IMR-90 (cell line): ENCODE results near the gene EDARADD. TPM values are rescaled to one million over a fixed set of nuclear protein-coding genes. Genes with fewer than 3 reads are reported as not detected.

Source experiments
- ATAC-seq: fragments of 200-7000 bp; cut with Tn5 transposase; 2 replicates; pipeline ENCODE4 v1.9.1; 2020; ENCODE audit warnings: low read depth, mild to moderate bottlenecking, moderate library complexity
- BruUV-seq: library from RNA; stranded (reverse); fragments of 400-500 nt; replicated peaks from 2 replicates; lab custom pipeline; 2021; lab: Mats Ljungman, UMichigan
- CTCF ChIA-PET: fragments of 300-600 bp; formaldehyde crosslinking; extraction: SDS; loops from one replicate; lab custom pipeline; 2021; ENCODE audit warnings: antibody characterized with exemption; lab: Yijun Ruan, JAX
- POLR2A ChIA-PET: fragments of 300-600 bp; sonication (Branson Sonifier 250); formaldehyde crosslinking; loops from one replicate; lab custom pipeline; 2022; ENCODE audit warnings: antibody characterized with exemption; ENCODE audit not compliant: unreplicated experiment; lab: Charles Lee
- DNase-seq: peaks from one replicate; pipeline ENCODE4 v3.0.0; 2013
- H2AFZ ChIP-seq: replicated peaks from 2 replicates; pipeline ENCODE3; 2013; ENCODE audit warnings: low read length, mild to moderate bottlenecking; ENCODE audit not compliant: poor library complexity
- H2AK5ac ChIP-seq: 2 replicates; pipeline ENCODE4 v1.6.1; 2013; ENCODE audit warnings: low read depth, low read length, inconsistent platforms
- H2AK9ac ChIP-seq: replicated peaks from 2 replicates; pipeline ENCODE3; 2013; ENCODE audit warnings: mild to moderate bottlenecking, low read depth, low read length, moderate library complexity; ENCODE audit not compliant: poor library complexity
- H2BK120ac ChIP-seq: 2 replicates; pipeline ENCODE4 v1.6.1; 2013; ENCODE audit warnings: low read depth, low read length, inconsistent platforms
- H2BK15ac ChIP-seq: 3 replicates; pipeline ENCODE4 v1.6.1; 2013; ENCODE audit warnings: low read depth, low read length, inconsistent platforms
- H2BK20ac ChIP-seq: 2 replicates; pipeline ENCODE4 v1.6.1; 2013; ENCODE audit warnings: low read depth, mild to moderate bottlenecking, inconsistent platforms, low read length, moderate library complexity
- H2BK5ac ChIP-seq: 2 replicates; pipeline ENCODE4 v1.6.1; 2013; ENCODE audit warnings: mild to moderate bottlenecking, low read depth, low read length, inconsistent platforms; ENCODE audit not compliant: poor library complexity, severe bottlenecking
- H3K14ac ChIP-seq: replicated peaks from 2 replicates; pipeline ENCODE4 v1.6.1; 2013; ENCODE audit warnings: low read depth, low read length, inconsistent platforms
- H3K18ac ChIP-seq: 2 replicates; pipeline ENCODE4 v1.6.1; 2013; ENCODE audit warnings: low read depth, low read length, control low read depth
- H3K23ac ChIP-seq: 2 replicates; pipeline ENCODE4 v1.6.1; 2013; ENCODE audit warnings: low read depth, low read length, inconsistent platforms
- H3K27ac ChIP-seq: 2 replicates; pipeline ENCODE4 v1.5.1; 2013; ENCODE audit warnings: mild to moderate bottlenecking, control low read depth, low read length; ENCODE audit not compliant: insufficient read depth
- H3K27me3 ChIP-seq: 2 replicates; pipeline ENCODE4 v1.6.1; 2013; ENCODE audit warnings: low read length; ENCODE audit not compliant: control insufficient read depth, insufficient read depth
- H3K36me3 ChIP-seq: 2 replicates; pipeline ENCODE4 v1.6.1; 2013; ENCODE audit warnings: low read length, mixed read lengths; ENCODE audit not compliant: control insufficient read depth, insufficient read depth
- H3K4ac ChIP-seq: 2 replicates; pipeline ENCODE4 v1.6.1; 2013; ENCODE audit warnings: low read depth, low read length, inconsistent platforms
- H3K4me1 ChIP-seq: 2 replicates; pipeline ENCODE4 v1.6.1; 2013; ENCODE audit warnings: low read length, mixed read lengths; ENCODE audit not compliant: control insufficient read depth, insufficient read depth
- H3K4me2 ChIP-seq: 2 replicates; pipeline ENCODE4 v1.6.1; 2013; ENCODE audit warnings: low read depth, mild to moderate bottlenecking, control low read depth, low read length, moderate library complexity
- H3K4me3 ChIP-seq: 2 replicates; pipeline ENCODE4 v1.5.1; 2013; ENCODE audit warnings: low read depth, mild to moderate bottlenecking, control low read depth, low read length, moderate library complexity; ENCODE audit not compliant: insufficient read depth
- H3K56ac ChIP-seq: 2 replicates; pipeline ENCODE4 v1.6.1; 2013; ENCODE audit warnings: low read length, inconsistent platforms; ENCODE audit not compliant: insufficient read depth; ENCODE audit errors: extremely low read depth
- H3K79me1 ChIP-seq, 2 experiments: 2 replicates each; pipeline ENCODE4 v1.6.1; 2013; ENCODE audit warnings: low read length in 2 of 2, inconsistent platforms in 1 of 2, low read depth in 1 of 2
- H3K9ac ChIP-seq: 2 replicates; pipeline ENCODE4 v1.6.1; 2013; ENCODE audit warnings: low read depth, low read length, control low read depth
- H3K9me1 ChIP-seq: 2 replicates; pipeline ENCODE4 v1.6.1; 2013; ENCODE audit warnings: low read length, inconsistent platforms; ENCODE audit not compliant: insufficient read depth
- H3K9me3 ChIP-seq: 2 replicates; pipeline ENCODE4 v1.6.1; 2013; ENCODE audit warnings: low read length; ENCODE audit not compliant: control insufficient read depth, insufficient read depth
- H4K20me1 ChIP-seq: 2 replicates; pipeline ENCODE4 v1.6.1; 2013; ENCODE audit warnings: low read length, inconsistent platforms; ENCODE audit not compliant: insufficient read depth
- H4K5ac ChIP-seq: 2 replicates; pipeline ENCODE4 v1.6.1; 2013; ENCODE audit warnings: mild to moderate bottlenecking, low read depth, low read length, control low read depth
- H4K8ac ChIP-seq, 2 experiments: 2 replicates each; pipeline ENCODE4 v1.6.1; 2013; ENCODE audit warnings: low read depth in 2 of 2, low read length in 2 of 2, control low read depth in 1 of 2, inconsistent platforms in 1 of 2
- H4K91ac ChIP-seq: 2 replicates; pipeline ENCODE4 v1.6.1; 2013; ENCODE audit warnings: low read depth, low read length, inconsistent platforms; ENCODE audit not compliant: insufficient read depth
- BHLHE40 ChIP-seq: fragments of 150-350 bp; IDR thresholded peaks from 2 replicates; pipeline ENCODE4 v1.6.1; 2016; ENCODE audit warnings: mild to moderate bottlenecking, low read depth, low read length
- CEBPB ChIP-seq: IDR thresholded peaks from 2 replicates; pipeline ENCODE4 v1.6.1; 2012; ENCODE audit warnings: low read depth, low read length, improper control_type of control experiment
- CHD1 ChIP-seq: IDR thresholded peaks from 2 replicates; pipeline ENCODE4 v1.6.1; 2012; ENCODE audit warnings: low read depth, low read length, improper control_type of control experiment
- ELK1 ChIP-seq: fragments of 150-350 bp; IDR thresholded peaks from 2 replicates; pipeline ENCODE4 v1.6.1; 2016; ENCODE audit warnings: low read depth, mild to moderate bottlenecking, low read length, moderate library complexity, borderline replicate concordance
- FOS ChIP-seq: fragments of 150-350 bp; IDR thresholded peaks from 2 replicates; pipeline ENCODE4 v1.6.1; 2016; ENCODE audit warnings: low read depth, low read length
- MAFK ChIP-seq: IDR thresholded peaks from 2 replicates; pipeline ENCODE4 v1.6.1; 2012; ENCODE audit warnings: low read depth, low read length, improper control_type of control experiment
- MAZ ChIP-seq: IDR thresholded peaks from 2 replicates; pipeline ENCODE4 v1.6.1; 2012; ENCODE audit warnings: low read depth, mild to moderate bottlenecking, low read length, improper control_type of control experiment, moderate library complexity, borderline replicate concordance
- MXI1 ChIP-seq: IDR thresholded peaks from 2 replicates; pipeline ENCODE4 v1.6.1; 2012; ENCODE audit warnings: low read depth, mild to moderate bottlenecking, low read length, moderate library complexity, borderline replicate concordance
- NFE2L2 ChIP-seq: fragments of 150-350 bp; IDR thresholded peaks from 2 replicates; pipeline ENCODE4 v1.6.1; 2016; ENCODE audit warnings: low read depth, mild to moderate bottlenecking, low read length
- POLR2A ChIP-seq: IDR thresholded peaks from 2 replicates; pipeline ENCODE4 v1.6.1; 2012; ENCODE audit warnings: mild to moderate bottlenecking, low read depth, low read length
- RAD21 ChIP-seq: IDR thresholded peaks from 2 replicates; pipeline ENCODE4 v1.6.1; 2012; ENCODE audit warnings: low read length, improper control_type of control experiment
- RCOR1 ChIP-seq: IDR thresholded peaks from 2 replicates; pipeline ENCODE4 v1.6.1; 2012; ENCODE audit warnings: mild to moderate bottlenecking, low read length, improper control_type of control experiment; ENCODE audit not compliant: insufficient replicate concordance
- RFX5 ChIP-seq: IDR thresholded peaks from 2 replicates; pipeline ENCODE4 v1.8.0; 2012; ENCODE audit warnings: low read depth, mild to moderate bottlenecking, low read length, moderate library complexity
- SMC3 ChIP-seq: fragments of 150-350 bp; IDR thresholded peaks from 2 replicates; pipeline ENCODE4 v1.6.1; 2016; ENCODE audit warnings: low read depth, mild to moderate bottlenecking, antibody characterized with exemption, low read length, moderate library complexity
- USF2 ChIP-seq: fragments of 150-350 bp; IDR thresholded peaks from 2 replicates; pipeline ENCODE4 v1.6.1; 2017; ENCODE audit warnings: mild to moderate bottlenecking, antibody characterized with exemption, low read length, low read depth
- WGBS, 2 experiments: methylation state at CpG; one replicate each; pipeline versions ENCODE4 v1.1.5 to v1.1.7; 2013; ENCODE audit warnings: missing lambda C conversion rate in 2 of 2; ENCODE audit not compliant: insufficient read length in 1 of 2; ENCODE audit errors: extremely low coverage in 2 of 2; 5-methylcytosine and 5-hydroxymethylcytosine counted together
- dilution Hi-C: fragments of 300-500 bp; cut with HindIII; formaldehyde crosslinking; loops from one replicate; pipeline ENCODE4 v1.14.3; 2018; ENCODE audit warnings: low sequenced_read_pairs; ENCODE audit not compliant: unreplicated experiment
- in situ Hi-C: fragments of 300-500 bp; cut with MboI; formaldehyde crosslinking; loops from 3 replicates; pipeline ENCODE4 v1.14.3; 2019; ENCODE audit warnings: low sequenced_read_pairs, inconsistent platforms, mixed read lengths
- intact Hi-C: fragments of 100-400 bp; cut with micrococcal nuclease; formaldehyde crosslinking; loops from 2 replicates; pipeline ENCODE4 v1.10.0; 2022
- polyA plus RNA-seq, 3 experiments: library from polyadenylated mRNA; depleted of rRNA; stranded (reverse); fragments of >200 nt; gene quantifications; 2 replicates each; pipeline ENCODE4 v1.2.3, GENCODE V29; 2012; ENCODE audit warnings: low replicate concordance in 1 of 3
- total RNA-seq: library from RNA; depleted of rRNA; stranded (reverse); fragments of >200 nt; gene quantifications from 2 replicates; pipeline ENCODE4 v1.2.3, GENCODE V29; 2012
- TF ChIP-seq, protein P1 (sequence below): conservative IDR thresholded peaks from 2 replicates; pipeline ENCODE4 v1.5.1; 2012; ENCODE audit warnings: mild to moderate bottlenecking, low read depth, low read length, improper control_type of control experiment

EDARADD gene
- total and polyA plus RNA-seq, 2 of the 4 experiments (the other 2 are of a cell fraction): not detected

GRCh38 chr1:236425031-236425663 lies 31.1 kb downstream of the EDARADD start:
- Histone ChIP-seq H4K91ac (no peak overlapping the region), H2AFZ (no peak overlapping the region), H4K20me1 (no peaks in the 10 kb centered on the region), H3K56ac (no peak overlapping the region), H2BK20ac (no peak overlapping the region), H2BK15ac (no peak overlapping the region), H3K27ac (no peak overlapping the region), H3K18ac (no peak overlapping the region), H2AK5ac (no peak overlapping the region), H3K4ac (no peak overlapping the region), H4K8ac (no peak overlapping the region), H2AK9ac (no peak overlapping the region), H3K79me1 (no peaks in the 10 kb centered on the region), H3K27me3 (no peaks in the 10 kb centered on the region), H3K4me1 (no peaks in the 10 kb centered on the region), H3K23ac (no peak overlapping the region), H3K14ac (no peak overlapping the region), H3K36me3 (no peaks in the 10 kb centered on the region), H3K4me3 (no peak overlapping the region), H3K9me3 (peaks cover 4% of the 10 kb centered on the region; the same call in 1 of the 2 replicates), H3K9me1 (no peaks in the 10 kb centered on the region), H2BK5ac (no peak overlapping the region), H3K4me2 (no peak overlapping the region), H4K5ac (no peak overlapping the region), H2BK120ac (no peak overlapping the region), H3K9ac (no peak overlapping the region)
- no TSS peak for BruUV-seq
- ChIA-PET POLR2A (no interaction called here), CTCF (no interaction called here)
- 59% methylated on average over 3 of the region's 14 CpGs; no CpG with 5 or more reads in 1 of the 2 experiments for whole genome bisulfite sequencing, 2 experiments
- dilution Hi-C loops: no loop called here
- intact Hi-C loops: no loop called here
- DNase-seq: no peak
- in situ Hi-C loops: no loop called here
- TF ChIP-seq MAFK (no peak), MXI1 (no peak), BHLHE40 (no peak), MAZ (no peak), CEBPB (no peak), RFX5 (no peak), ELK1 (no peak), FOS (no peak), POLR2A (no peak), USF2 (no peak), CHD1 (no peak), SMC3 (no peak), NFE2L2 (no peak), RCOR1 (no peak), RAD21 (no peak)
- TF ChIP-seq, protein P1, sequence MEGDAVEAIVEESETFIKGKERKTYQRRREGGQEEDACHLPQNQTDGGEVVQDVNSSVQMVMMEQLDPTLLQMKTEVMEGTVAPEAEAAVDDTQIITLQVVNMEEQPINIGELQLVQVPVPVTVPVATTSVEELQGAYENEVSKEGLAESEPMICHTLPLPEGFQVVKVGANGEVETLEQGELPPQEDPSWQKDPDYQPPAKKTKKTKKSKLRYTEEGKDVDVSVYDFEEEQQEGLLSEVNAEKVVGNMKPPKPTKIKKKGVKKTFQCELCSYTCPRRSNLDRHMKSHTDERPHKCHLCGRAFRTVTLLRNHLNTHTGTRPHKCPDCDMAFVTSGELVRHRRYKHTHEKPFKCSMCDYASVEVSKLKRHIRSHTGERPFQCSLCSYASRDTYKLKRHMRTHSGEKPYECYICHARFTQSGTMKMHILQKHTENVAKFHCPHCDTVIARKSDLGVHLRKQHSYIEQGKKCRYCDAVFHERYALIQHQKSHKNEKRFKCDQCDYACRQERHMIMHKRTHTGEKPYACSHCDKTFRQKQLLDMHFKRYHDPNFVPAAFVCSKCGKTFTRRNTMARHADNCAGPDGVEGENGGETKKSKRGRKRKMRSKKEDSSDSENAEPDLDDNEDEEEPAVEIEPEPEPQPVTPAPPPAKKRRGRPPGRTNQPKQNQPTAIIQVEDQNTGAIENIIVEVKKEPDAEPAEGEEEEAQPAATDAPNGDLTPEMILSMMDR: no peak
- no peak for ATAC-seq
